ENCODE data around the gene CD82. TPM values are rescaled to one million over a fixed set of nuclear protein-coding genes. Genes with fewer than 3 reads are reported as not detected.
A peak's percentile ranks its signal among the peaks of the same experiment; 100 is the strongest.

Gene CD82
- total RNA-seq, 1 donor from 2014 or later, result 8.8 TPM

- H3K36me3 ChIP-seq, result no peaks in the 10 kb centered on the region
- peaks cover 3% of the 10 kb centered on the region for H3K9me3 Mint-ChIP-seq
- no peak overlapping the region for H3K27ac Mint-ChIP-seq
- peaks cover 3% of the 10 kb centered on the region for H3F3A ChIP-seq (ENCODE audit: low read depth)
- H3K4me1 ChIP-seq, result peaks cover 6% of the 10 kb centered on the region
- H3K79me2 ChIP-seq (ENCODE audit: low read depth), result no peaks in the 10 kb centered on the region
- H3K27me3 ChIP-seq, result peaks cover 10% of the 10 kb centered on the region
- no peak overlapping the region for H3K4me3 Mint-ChIP-seq
- H3K9me3 ChIP-seq (ENCODE audit: low read depth), result no peaks in the 10 kb centered on the region
- H3K4me1 Mint-ChIP-seq, result peaks cover 13% of the 10 kb centered on the region
- H3K27me3 Mint-ChIP-seq (ENCODE audit: insufficient read depth, low read depth), result peaks cover 24% of the 10 kb centered on the region
- H3K27ac ChIP-seq, result no peak overlapping the region
- no peak overlapping the region for H3K9ac ChIP-seq
- no peaks in the 10 kb centered on the region for H3K36me3 Mint-ChIP-seq
- no peak overlapping the region for H3K4me3 ChIP-seq
- no peak for DNase-seq (ENCODE audit: low spot score)
- H3K4me2 ChIP-seq, result no peak overlapping the region
- H4K20me1 ChIP-seq (ENCODE audit: low read depth), result no peaks in the 10 kb centered on the region
- H2AFZ ChIP-seq (replicated peaks), result no peak overlapping the region
- no peak for TF ChIP-seq EZH2phosphoT487 (IDR thresholded peaks at IDR 0.05)
- no peak for TF ChIP-seq EZH2 (IDR thresholded peaks at IDR 0.05)
- TF ChIP-seq CTCF (IDR thresholded peaks at IDR 0.05), result no peak
Observed at GRCh38 chr11:44537679-44538078, 27.8 kb upstream of the CD82 start.

DNA sequence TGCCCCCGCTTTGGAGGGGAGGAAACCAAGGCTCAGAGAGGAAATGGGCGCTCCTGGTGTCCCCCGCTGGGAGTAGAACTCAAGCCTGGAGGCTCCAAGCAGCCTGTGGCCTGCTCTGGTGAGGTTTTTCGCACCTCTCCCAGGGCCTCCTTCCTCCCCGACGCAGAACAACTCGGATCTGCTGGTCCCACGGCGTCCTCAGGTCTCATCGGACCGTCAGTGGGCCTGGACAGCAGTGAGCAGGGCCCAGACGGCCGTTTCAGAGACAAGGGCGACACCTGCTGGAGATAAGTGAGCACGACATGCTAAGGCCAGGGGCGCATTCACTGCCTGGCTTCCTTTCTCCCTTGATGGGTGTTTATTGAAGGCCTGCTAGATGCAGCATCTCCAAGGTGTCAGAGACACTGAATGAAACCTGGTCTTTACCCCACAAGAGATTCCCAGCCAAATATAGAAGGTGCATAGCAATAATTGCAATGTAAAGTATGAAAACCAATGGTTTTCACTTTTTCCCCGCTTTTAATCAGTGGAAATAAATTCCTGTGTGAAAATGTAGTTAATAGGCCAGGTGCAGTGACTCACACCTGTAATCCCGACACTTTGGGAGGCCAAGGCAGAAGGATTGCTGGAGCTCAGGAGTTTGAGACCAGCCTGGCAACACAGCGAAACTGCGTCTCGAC is 26.9 kb upstream of the CD82 start:
- peaks cover 24% of the 10 kb centered on the region for H3K27me3 Mint-ChIP-seq (ENCODE audit: insufficient read depth, low read depth)
- peak; percentile 86 for DNase-seq (ENCODE audit: low spot score)
- H3K79me2 ChIP-seq (ENCODE audit: low read depth), result no peaks in the 10 kb centered on the region
- H3K4me3 Mint-ChIP-seq, result no peak overlapping the region
- peaks cover 13% of the 10 kb centered on the region for H3K4me1 Mint-ChIP-seq
- peaks cover 14% of the 10 kb centered on the region for H3K27me3 ChIP-seq
- no peaks in the 10 kb centered on the region for H3K36me3 Mint-ChIP-seq
- no peak overlapping the region for H3K4me3 ChIP-seq
- no peaks in the 10 kb centered on the region for H4K20me1 ChIP-seq (ENCODE audit: low read depth)
- H3K27ac ChIP-seq, result no peak overlapping the region
- no peaks in the 10 kb centered on the region for H3K9me3 ChIP-seq (ENCODE audit: low read depth)
- H3K36me3 ChIP-seq, result no peaks in the 10 kb centered on the region
- TF ChIP-seq CTCF (IDR thresholded peaks at IDR 0.05) (peak; percentile 99), EZH2 (IDR thresholded peaks at IDR 0.05) (no peak)
- H3K27ac Mint-ChIP-seq, result no peak overlapping the region
- no peak overlapping the region for H3K4me2 ChIP-seq
- H3K4me1 ChIP-seq, result peaks cover 6% of the 10 kb centered on the region
- H3K9ac ChIP-seq, result no peak overlapping the region
- H3K9me3 Mint-ChIP-seq, result peaks cover 3% of the 10 kb centered on the region
- H2AFZ ChIP-seq (replicated peaks), result peak overlapping the region; percentile 53
- H3F3A ChIP-seq (ENCODE audit: low read depth), result peaks cover 3% of the 10 kb centered on the region

GRCh38 chr11:44539971-44540370 is 25.5 kb upstream of the CD82 start:
- Mint-ChIP-seq H3K27me3 (ENCODE audit: insufficient read depth, low read depth) (peaks cover 16% of the 10 kb centered on the region), H3K36me3 (no peaks in the 10 kb centered on the region), H3K4me3 (no peak overlapping the region), H3K27ac (no peak overlapping the region), H3K4me1 (peaks cover 11% of the 10 kb centered on the region), H3K9me3 (no peaks in the 10 kb centered on the region)
- Histone ChIP-seq H3F3A (ENCODE audit: low read depth) (no peaks in the 10 kb centered on the region), H3K79me2 (ENCODE audit: low read depth) (no peaks in the 10 kb centered on the region), H3K27me3 (peaks cover 14% of the 10 kb centered on the region), H2AFZ (replicated peaks) (no peak overlapping the region), H3K4me3 (no peak overlapping the region), H4K20me1 (ENCODE audit: low read depth) (no peaks in the 10 kb centered on the region), H3K36me3 (no peaks in the 10 kb centered on the region), H3K4me2 (peak overlapping the region; percentile 4), H3K4me1 (peaks cover 6% of the 10 kb centered on the region), H3K9ac (no peak overlapping the region), H3K27ac (no peak overlapping the region), H3K9me3 (ENCODE audit: low read depth) (no peaks in the 10 kb centered on the region)
- TF ChIP-seq CTCF (IDR thresholded peaks at IDR 0.05), result no peak
- no peak for TF ChIP-seq EZH2 (IDR thresholded peaks at IDR 0.05)
- TF ChIP-seq EZH2phosphoT487 (IDR thresholded peaks at IDR 0.05), result no peak
- no peak for DNase-seq (ENCODE audit: low spot score)
